NCI-H1930 (cell line): Measurements from ENCODE around the gene ZWILCH.
"Not testable (repeated sequence)": the region's sequence is repeated elsewhere in the genome, so short reads cannot be mapped to it uniquely, and the experiment has no call there.

Experiments used
- DNase-seq, 2 experiments: peaks; one replicate each; lab custom pipeline; 2025; lab: John Stamatoyannopoulos, UW

ZWILCH gene

GRCh38 chr15:66581972-66582537 is 76.9 kb downstream of the ZWILCH start:
- DNase-seq = no peak

- no peak for DNase-seq
These were observed 81.2 kb downstream of the ZWILCH start for GRCh38 chr15:66586155-66586976.

DNA sequence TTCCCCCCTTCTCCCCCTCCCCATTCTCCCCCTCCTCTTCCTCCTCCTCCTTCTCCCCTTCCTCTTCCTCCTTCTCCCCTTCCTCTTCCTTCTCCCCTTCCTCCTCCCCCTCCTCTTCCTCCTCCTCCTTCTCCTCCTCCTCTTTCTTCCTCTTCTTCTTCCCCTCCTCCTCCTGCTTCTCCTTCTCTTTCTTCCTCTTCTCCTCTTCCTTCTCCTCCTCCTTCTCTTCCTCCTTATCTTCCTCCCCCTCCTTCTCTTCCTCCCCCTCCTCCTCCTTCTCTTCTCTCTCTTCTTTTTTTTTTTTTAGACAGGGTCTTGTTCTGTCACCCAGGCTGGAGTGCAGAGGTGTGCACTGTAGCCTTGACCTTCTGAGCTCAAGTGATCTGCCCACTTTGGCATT is 81.9 kb downstream of the ZWILCH start:
- DNase-seq = no peak

DNA sequence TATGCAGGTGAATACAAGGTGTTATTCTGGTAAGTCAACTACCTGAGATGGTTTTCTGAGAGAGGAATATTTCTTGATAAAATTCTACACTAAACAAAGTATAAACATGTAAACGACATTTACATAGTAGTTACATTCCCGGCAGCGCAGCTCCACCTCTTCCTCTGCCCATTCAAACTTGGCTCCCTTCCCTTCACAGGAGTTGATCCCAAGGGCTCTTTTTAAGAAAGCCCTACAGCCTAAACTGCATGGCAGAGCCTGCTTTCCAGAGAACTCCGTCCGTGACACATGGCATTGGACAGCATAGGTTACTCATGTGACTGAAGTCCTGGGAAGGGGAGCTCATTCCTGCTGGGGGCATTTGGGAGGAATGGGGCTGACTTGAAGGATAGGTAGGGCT is 82.6 kb downstream of the ZWILCH start:
- DNase-seq = no peak

DNA sequence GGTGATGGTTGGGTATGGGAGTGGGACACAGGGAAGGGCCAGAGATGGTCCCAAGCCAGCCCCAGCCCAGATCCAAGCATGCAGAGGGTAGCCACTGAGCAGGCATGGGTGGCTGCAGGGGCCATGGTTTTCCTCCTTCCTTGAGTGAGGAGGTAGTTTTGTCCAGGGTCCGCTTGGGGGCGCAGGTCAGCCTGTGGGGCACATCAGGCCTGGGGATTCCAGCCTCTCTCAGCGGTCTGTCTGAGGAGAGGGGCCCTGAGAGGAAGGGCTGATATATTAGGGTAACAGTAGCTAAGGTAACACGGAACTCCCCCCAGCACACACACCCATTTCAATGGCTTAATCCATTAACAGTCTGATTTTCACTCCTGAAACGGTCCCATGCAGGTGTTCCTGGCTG is 83.4 kb downstream of the ZWILCH start:
- DNase-seq = no peak

DNA sequence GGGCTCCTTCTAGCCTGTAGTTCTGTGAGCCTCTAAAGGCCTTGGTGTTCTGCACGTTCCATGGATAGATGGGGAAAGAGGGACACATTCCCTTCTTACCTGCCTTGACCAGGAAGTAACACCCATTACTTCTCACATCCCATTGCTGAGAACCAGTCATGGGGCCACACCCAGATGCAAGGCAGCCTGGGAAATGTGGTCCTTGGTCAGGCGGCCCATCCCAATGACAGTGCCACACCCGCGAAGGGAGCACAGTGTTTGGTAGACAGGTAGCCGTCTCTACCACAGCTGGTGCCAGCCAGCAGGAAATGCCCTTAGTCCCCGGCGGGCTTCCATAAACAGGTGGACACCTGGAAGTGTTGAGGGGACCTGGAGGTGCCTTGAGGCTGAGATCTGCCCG is 83.8 kb downstream of the ZWILCH start:
- DNase-seq = no peak

DNA sequence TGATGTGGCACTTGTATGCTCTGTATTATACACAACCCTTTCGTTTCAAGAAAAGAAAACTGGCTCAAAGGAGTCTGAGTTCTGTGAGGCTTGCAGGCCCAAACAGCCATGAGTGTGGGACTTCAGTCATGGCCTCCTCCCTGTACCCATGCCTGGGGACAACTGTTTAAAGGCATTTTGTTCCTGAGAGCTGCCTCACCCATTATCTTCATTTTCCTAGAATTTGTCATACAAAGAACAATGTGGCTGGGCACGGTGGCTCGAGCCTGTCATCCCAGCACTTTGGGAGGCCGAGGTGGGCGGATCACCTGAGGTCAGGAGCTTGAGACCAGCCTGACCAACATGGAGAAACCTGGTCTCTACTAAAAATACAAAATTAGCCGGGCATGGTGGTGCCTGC is 84.3 kb downstream of the ZWILCH start:
- DNase-seq = not testable (repeated sequence)

DNA sequence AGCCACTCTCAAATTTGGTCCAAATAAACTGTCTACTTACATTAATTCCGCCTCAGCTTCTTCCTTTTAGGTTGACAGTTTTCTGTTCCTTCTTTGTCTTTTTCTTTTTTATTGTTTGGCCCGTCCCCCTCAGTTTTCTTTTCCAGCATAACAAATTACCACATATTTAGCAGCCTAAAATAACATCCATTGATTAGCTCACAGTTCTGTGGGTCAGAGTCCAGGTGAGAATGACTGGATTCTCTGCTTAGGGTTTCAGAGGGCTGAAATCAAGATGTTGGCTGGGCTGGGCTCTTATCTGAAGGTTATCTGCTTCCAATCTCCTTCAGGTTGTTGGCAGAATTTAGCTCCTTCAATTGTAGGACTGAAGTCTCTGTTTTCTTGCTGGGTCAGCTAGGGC is 85.3 kb downstream of the ZWILCH start:
- DNase-seq = no peak

DNA sequence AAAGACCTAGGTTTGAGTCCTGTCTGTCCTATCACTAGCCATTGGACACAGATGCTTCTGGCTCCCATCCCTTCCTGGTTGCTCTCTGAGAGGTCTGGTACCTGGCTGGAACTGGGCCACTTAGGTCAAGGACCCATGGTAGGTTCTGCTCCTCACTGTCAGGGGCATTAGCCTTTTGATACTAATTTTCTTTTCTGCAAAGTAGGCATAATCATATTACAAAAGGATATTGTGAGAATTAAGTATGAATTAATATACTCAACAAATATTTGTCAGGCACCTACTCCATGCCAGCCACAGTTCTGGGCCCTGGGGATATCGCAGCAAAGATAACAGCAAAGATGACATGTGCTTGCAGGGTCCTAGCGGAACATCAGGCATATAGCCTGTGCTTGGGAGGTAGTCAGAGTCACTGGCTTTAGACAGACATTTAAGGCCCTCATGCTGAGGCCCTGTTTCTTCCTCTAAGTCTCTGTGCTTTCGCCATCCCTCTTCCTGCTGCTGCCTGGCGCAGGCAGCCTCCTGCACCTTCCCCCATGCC is 86.3 kb downstream of the ZWILCH start:
- no peak for DNase-seq

- no peak for DNase-seq
These were observed 87.5 kb downstream of the ZWILCH start for GRCh38 chr15:66592505-66593218.

- DNase-seq = no peak
These were observed 88.2 kb downstream of the ZWILCH start for GRCh38 chr15:66593219-66593780.

DNA sequence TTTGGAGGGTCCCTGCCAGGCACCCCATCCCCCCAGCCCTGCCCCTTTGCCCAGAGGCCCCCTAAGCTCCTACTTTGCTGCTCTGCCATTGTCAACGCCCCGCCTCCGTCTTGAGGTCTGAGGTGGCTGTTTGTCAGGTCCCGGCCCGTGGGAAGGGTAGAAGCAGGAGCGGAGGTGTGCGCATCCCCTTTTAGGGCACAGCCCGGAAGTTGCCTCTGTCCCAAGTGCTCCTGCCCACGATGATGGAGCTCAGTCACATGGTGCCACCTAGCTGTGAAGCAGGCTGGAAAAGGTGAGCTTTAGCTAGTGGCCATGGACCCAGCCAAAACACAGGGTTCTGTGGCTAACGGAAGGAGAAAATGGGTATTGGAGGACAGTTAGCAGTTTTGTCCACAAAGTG is 89.2 kb downstream of the ZWILCH start:
- no peak for DNase-seq

- no peak for DNase-seq
These were observed 89.7 kb downstream of the ZWILCH start for GRCh38 chr15:66594836-66595235.

GRCh38 chr15:66595332-66595731 is 90.2 kb downstream of the ZWILCH start:
- DNase-seq = no peak

- peak in 1 of 2 experiments; percentile 24 for DNase-seq
These were observed 90.9 kb downstream of the ZWILCH start for GRCh38 chr15:66595931-66596545.

- no peak for DNase-seq
These were observed 93.1 kb downstream of the ZWILCH start for GRCh38 chr15:66598095-66598815.
